ENCODE data around the gene EVI5. TPM values are rescaled to one million over a fixed set of nuclear protein-coding genes. Genes with fewer than 3 reads are reported as not detected.

The EVI5 gene
- total RNA-seq, 1 donor from 2014 or later: 13.7 TPM

- H3K9me3 Mint-ChIP-seq: no peaks in the 10 kb centered on the region
- H3K4me3 ChIP-seq: no peak overlapping the region
- H3K4me1 ChIP-seq: peaks cover 16% of the 10 kb centered on the region
- no peak overlapping the region for H3K4me3 Mint-ChIP-seq
- DNase-seq (ENCODE audit: low spot score): no peak
- no peak overlapping the region for H3K9ac ChIP-seq
- no peaks in the 10 kb centered on the region for H3K36me3 ChIP-seq
- no peak overlapping the region for H3K27ac Mint-ChIP-seq
- H3K27ac ChIP-seq: no peak overlapping the region
- peak overlapping the region; percentile 34 for H3K4me2 ChIP-seq
- H3K27me3 Mint-ChIP-seq (ENCODE audit: insufficient read depth, low read depth): peaks cover 3% of the 10 kb centered on the region
- H3K27me3 ChIP-seq: no peaks in the 10 kb centered on the region
- H3K79me2 ChIP-seq (ENCODE audit: low read depth): no peaks in the 10 kb centered on the region
- H2AFZ ChIP-seq (replicated peaks): peak overlapping the region; percentile 53
- H3K4me1 Mint-ChIP-seq: peaks cover 9% of the 10 kb centered on the region
- no peaks in the 10 kb centered on the region for H3K9me3 ChIP-seq (ENCODE audit: low read depth)
- H3K36me3 Mint-ChIP-seq: no peaks in the 10 kb centered on the region
- peaks cover 8% of the 10 kb centered on the region for H3F3A ChIP-seq (ENCODE audit: low read depth)
- H4K20me1 ChIP-seq (ENCODE audit: low read depth): no peaks in the 10 kb centered on the region
- TF ChIP-seq CTCF (IDR thresholded peaks at IDR 0.05) (no peak), EZH2 (IDR thresholded peaks at IDR 0.05) (no peak), EZH2phosphoT487 (IDR thresholded peaks at IDR 0.05) (no peak)
These were observed 6.7 kb upstream of the EVI5 start for GRCh38 chr1:92791487-92792066.

GRCh38 chr1:92790867-92791266, 6.0 kb upstream of the EVI5 start:
- H3K27ac ChIP-seq: no peak overlapping the region
- no peaks in the 10 kb centered on the region for H3K36me3 ChIP-seq
- no peak for DNase-seq (ENCODE audit: low spot score)
- H3K4me2 ChIP-seq: no peak overlapping the region
- H3K4me3 ChIP-seq: no peak overlapping the region
- Mint-ChIP-seq H3K27me3 (ENCODE audit: insufficient read depth, low read depth) (peaks cover 3% of the 10 kb centered on the region), H3K4me1 (peaks cover 9% of the 10 kb centered on the region), H3K27ac (no peak overlapping the region), H3K4me3 (no peak overlapping the region), H3K9me3 (no peaks in the 10 kb centered on the region), H3K36me3 (no peaks in the 10 kb centered on the region)
- H3K9ac ChIP-seq: no peak overlapping the region
- H4K20me1 ChIP-seq (ENCODE audit: low read depth): no peaks in the 10 kb centered on the region
- peaks cover 15% of the 10 kb centered on the region for H3F3A ChIP-seq (ENCODE audit: low read depth)
- H2AFZ ChIP-seq (replicated peaks): no peak overlapping the region
- no peaks in the 10 kb centered on the region for H3K79me2 ChIP-seq (ENCODE audit: low read depth)
- no peaks in the 10 kb centered on the region for H3K9me3 ChIP-seq (ENCODE audit: low read depth)
- peaks cover 1% of the 10 kb centered on the region for H3K27me3 ChIP-seq
- no peak for TF ChIP-seq EZH2phosphoT487 (IDR thresholded peaks at IDR 0.05)
- no peak for TF ChIP-seq CTCF (IDR thresholded peaks at IDR 0.05)
- no peak for TF ChIP-seq EZH2 (IDR thresholded peaks at IDR 0.05)
- peaks cover 16% of the 10 kb centered on the region for H3K4me1 ChIP-seq

GRCh38 chr1:92790081-92790480, 5.2 kb upstream of the EVI5 start:
- H3K36me3 Mint-ChIP-seq: no peaks in the 10 kb centered on the region
- Histone ChIP-seq H3K4me2 (no peak overlapping the region), H4K20me1 (ENCODE audit: low read depth) (no peaks in the 10 kb centered on the region), H3K4me3 (no peak overlapping the region), H3K27me3 (peaks cover 4% of the 10 kb centered on the region), H3K4me1 (peaks cover 16% of the 10 kb centered on the region), H3K9ac (no peak overlapping the region), H3K9me3 (ENCODE audit: low read depth) (no peaks in the 10 kb centered on the region), H2AFZ (replicated peaks) (no peak overlapping the region), H3K79me2 (ENCODE audit: low read depth) (no peaks in the 10 kb centered on the region), H3K27ac (no peak overlapping the region), H3F3A (ENCODE audit: low read depth) (peaks cover 19% of the 10 kb centered on the region), H3K36me3 (no peaks in the 10 kb centered on the region)
- no peak overlapping the region for H3K27ac Mint-ChIP-seq
- DNase-seq (ENCODE audit: low spot score): no peak
- no peak overlapping the region for H3K4me3 Mint-ChIP-seq
- TF ChIP-seq CTCF (IDR thresholded peaks at IDR 0.05) (no peak), EZH2 (IDR thresholded peaks at IDR 0.05) (no peak), EZH2phosphoT487 (IDR thresholded peaks at IDR 0.05) (no peak)
- H3K9me3 Mint-ChIP-seq: no peaks in the 10 kb centered on the region
- H3K27me3 Mint-ChIP-seq (ENCODE audit: insufficient read depth, low read depth): peaks cover 6% of the 10 kb centered on the region
- H3K4me1 Mint-ChIP-seq: peaks cover 12% of the 10 kb centered on the region

Data from neural progenitor cell (in vitro differentiated cells).